ENCODE data around the gene TMEM184B. TPM values are rescaled to one million over a fixed set of nuclear protein-coding genes. Genes with fewer than 3 reads are reported as not detected.

The TMEM184B gene
- total and polyA plus RNA-seq, 10 of the 15 experiments (the other 5 are each of a cell fraction or from before 2014, with no cell fraction given) = 0.56 to 22.4 (median 7.9) TPM

DNA sequence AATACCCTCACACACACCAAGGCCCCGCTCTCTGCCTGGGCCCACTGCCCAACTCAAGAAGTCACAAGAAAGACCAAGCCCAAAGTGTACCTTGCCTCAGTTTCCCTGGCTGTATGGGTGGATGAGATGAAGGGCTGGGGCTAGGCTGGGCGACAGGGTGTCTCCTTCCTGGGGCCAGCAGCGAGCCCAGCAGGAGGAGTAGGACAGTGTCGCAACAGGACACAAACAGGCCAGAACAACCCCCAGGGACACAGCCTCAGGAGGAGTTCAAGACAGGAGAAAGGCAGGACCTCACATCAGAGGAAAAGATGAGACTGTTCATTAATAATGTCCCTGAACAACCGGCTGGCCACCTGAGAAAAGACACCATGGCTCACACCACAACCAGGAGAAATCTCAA is 31.2 kb upstream of the TMEM184B start:
- intact Hi-C loops (cut with micrococcal nuclease; ENCODE audit: unreplicated experiment) = no loop called here
- H3K9ac ChIP-seq (ENCODE audit: control insufficient read depth, insufficient read depth, low read length) = no peak overlapping the region
- no peak for DNase-seq (ENCODE audit: low read depth, low spot score)
- no peaks in the 10 kb centered on the region for H4K20me1 ChIP-seq (ENCODE audit: control insufficient read depth, insufficient read depth)
- H3K9me3 ChIP-seq (replicated peaks; ENCODE audit: control insufficient read depth, insufficient read depth, low read length) = no peaks in the 10 kb centered on the region
- no peak for ATAC-seq
- 0 out of 2 replicates have a peak overlapping the region, but pooled peaks have one; percentile 68 for H3K4me2 ChIP-seq (ENCODE audit: control insufficient read depth, insufficient read depth)
- no peaks in the 10 kb centered on the region for H3K27me3 ChIP-seq (replicated peaks in 1 of 2; ENCODE audit: control insufficient read depth in 2 of 2, insufficient read depth in 2 of 2, low read length in 1 of 2)
- 93% methylated on average over 5 of the region's 5 CpGs for WGBS (ENCODE audit: insufficient coverage, insufficient replicate concordance, low lambda C conversion rate, missing lambda C conversion rate)
- peaks cover 40% of the 10 kb centered on the region for H3K79me2 ChIP-seq (ENCODE audit: control insufficient read depth, insufficient read depth, low read length)
- ChIA-PET RAD21 (ENCODE audit: unreplicated experiment) (no interaction called here), POLR2A (no interaction called here), SMC1A (ENCODE audit: uncharacterized antibody, unreplicated experiment) (no interaction called here), CTCF (no interaction called here)
- FAIRE-seq = no peak
- H3K27ac ChIP-seq (ENCODE audit: control insufficient read depth, insufficient read depth) = peak overlapping the region; percentile 54
- H3K4me3 ChIP-seq = no peak overlapping the region
- H3K4me1 ChIP-seq (ENCODE audit: control insufficient read depth, insufficient read depth, low read length) = peaks cover 41% of the 10 kb centered on the region
- in situ Hi-C loops (cut with MboI) = no loop called here
- no peak for TF ChIP-seq BHLHE40 (IDR thresholded peaks at IDR 0.05; ENCODE audit: borderline replicate concordance in 1 of 2, low read depth in 2 of 2, low read length in 1 of 2)
- TF ChIP-seq PML (IDR thresholded peaks at IDR 0.05; ENCODE audit: low read length) = no peak
- no peak for TF ChIP-seq RB1 (IDR thresholded peaks at IDR 0.05; ENCODE audit: borderline replicate concordance)
- no peak for TF ChIP-seq YBX1 (IDR thresholded peaks at IDR 0.05)
- no peak for TF ChIP-seq ZNF217 (IDR thresholded peaks at IDR 0.05)
- TF ChIP-seq, protein P1, sequence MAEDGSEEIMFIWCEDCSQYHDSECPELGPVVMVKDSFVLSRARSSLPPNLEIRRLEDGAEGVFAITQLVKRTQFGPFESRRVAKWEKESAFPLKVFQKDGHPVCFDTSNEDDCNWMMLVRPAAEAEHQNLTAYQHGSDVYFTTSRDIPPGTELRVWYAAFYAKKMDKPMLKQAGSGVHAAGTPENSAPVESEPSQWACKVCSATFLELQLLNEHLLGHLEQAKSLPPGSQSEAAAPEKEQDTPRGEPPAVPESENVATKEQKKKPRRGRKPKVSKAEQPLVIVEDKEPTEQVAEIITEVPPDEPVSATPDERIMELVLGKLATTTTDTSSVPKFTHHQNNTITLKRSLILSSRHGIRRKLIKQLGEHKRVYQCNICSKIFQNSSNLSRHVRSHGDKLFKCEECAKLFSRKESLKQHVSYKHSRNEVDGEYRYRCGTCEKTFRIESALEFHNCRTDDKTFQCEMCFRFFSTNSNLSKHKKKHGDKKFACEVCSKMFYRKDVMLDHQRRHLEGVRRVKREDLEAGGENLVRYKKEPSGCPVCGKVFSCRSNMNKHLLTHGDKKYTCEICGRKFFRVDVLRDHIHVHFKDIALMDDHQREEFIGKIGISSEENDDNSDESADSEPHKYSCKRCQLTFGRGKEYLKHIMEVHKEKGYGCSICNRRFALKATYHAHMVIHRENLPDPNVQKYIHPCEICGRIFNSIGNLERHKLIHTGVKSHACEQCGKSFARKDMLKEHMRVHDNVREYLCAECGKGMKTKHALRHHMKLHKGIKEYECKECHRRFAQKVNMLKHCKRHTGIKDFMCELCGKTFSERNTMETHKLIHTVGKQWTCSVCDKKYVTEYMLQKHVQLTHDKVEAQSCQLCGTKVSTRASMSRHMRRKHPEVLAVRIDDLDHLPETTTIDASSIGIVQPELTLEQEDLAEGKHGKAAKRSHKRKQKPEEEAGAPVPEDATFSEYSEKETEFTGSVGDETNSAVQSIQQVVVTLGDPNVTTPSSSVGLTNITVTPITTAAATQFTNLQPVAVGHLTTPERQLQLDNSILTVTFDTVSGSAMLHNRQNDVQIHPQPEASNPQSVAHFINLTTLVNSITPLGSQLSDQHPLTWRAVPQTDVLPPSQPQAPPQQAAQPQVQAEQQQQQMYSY (CRISPR knock-in tag; IDR thresholded peaks at IDR 0.05) = no peak
- no peak for TF ChIP-seq POU2F2 (IDR thresholded peaks at IDR 0.05; ENCODE audit: borderline replicate concordance, low read depth, low read length)
- TF ChIP-seq LARP7 (IDR thresholded peaks at IDR 0.05) = no peak
- TF ChIP-seq POLR2AphosphoS5 (IDR thresholded peaks at IDR 0.05; ENCODE audit: low read length) = no peak
- no peak overlapping the region for H2AFZ ChIP-seq (ENCODE audit: control insufficient read depth, low read depth, low read length)
- peaks cover 27 to 34% of the 10 kb centered on the region in 2 experiments; a peak in 3 of 4 replicates for H3K36me3 ChIP-seq (ENCODE audit: control insufficient read depth in 2 of 2, insufficient read depth in 2 of 2, low read length in 1 of 2)
- BruUV-seq (replicated peaks) = no TSS peak

All from GM12878 (cell line).